ENCODE data around the gene SEC31A. TPM values are rescaled to one million over a fixed set of nuclear protein-coding genes. Genes with fewer than 3 reads are reported as not detected.
A peak's percentile ranks its signal among the peaks of the same experiment; 100 is the strongest.
"Not testable (repeated sequence)": the region's sequence is repeated elsewhere in the genome, so short reads cannot be mapped to it uniquely, and the experiment has no call there.

SEC31A gene
- total and polyA plus RNA-seq, 7 donors, result 67.9 to 197 (median 121) TPM

GRCh38 chr4:82889287-82889686, 1.7 kb downstream of the SEC31A start:
- Histone ChIP-seq H3K9me3 (no peaks in the 10 kb centered on the region), H3K27ac (peak overlapping the region in 2 of 4 donors; percentile 98), H3K4me1 (peaks cover 0 to 56% (median 37%) of the 10 kb centered on the region in 4 donors), H3K4me3 (peak overlapping the region in 2 of 4 donors; percentile 85 to 87), H3K36me3 (peaks cover 0 to 16% (median 6%) of the 10 kb centered on the region in 4 donors), H3K27me3 (no peaks in the 10 kb centered on the region)
- intact Hi-C loops (cut with DNase I), result loop anchor here (10.0 kb wide), 1 partner anchor 54 kb away; no protein-coding TSS in a partner anchor
- 78 to 85% methylated on average over 6 of the region's 6 CpGs for WGBS, 2 donors
- TF ChIP-seq POLR2AphosphoS5 (IDR thresholded peaks at IDR 0.05) (no peak), CTCF (IDR thresholded peaks at IDR 0.05) (no peak), EP300 (IDR thresholded peaks at IDR 0.05) (no peak), POLR2A (IDR thresholded peaks at IDR 0.05) (no peak)
- DNase-seq, result no peak

GRCh38 chr4:82886147-82886942, 4.6 kb downstream of the SEC31A start:
- TF ChIP-seq POLR2A (IDR thresholded peaks at IDR 0.05) (no peak), POLR2AphosphoS5 (IDR thresholded peaks at IDR 0.05) (no peak), CTCF (IDR thresholded peaks at IDR 0.05) (no peak), EP300 (IDR thresholded peaks at IDR 0.05) (no peak)
- intact Hi-C loops (cut with DNase I), result loop anchor here (10.0 kb wide), 1 partner anchor 52 kb away; no protein-coding TSS in a partner anchor
- Histone ChIP-seq H3K4me3 (no peak overlapping the region), H3K36me3 (no peaks in the 10 kb centered on the region), H3K9me3 (no peaks in the 10 kb centered on the region), H3K4me1 (peaks cover 0 to 60% (median 34%) of the 10 kb centered on the region in 4 donors), H3K27ac (peak overlapping the region in 2 of 4 donors; percentile 2 to 3), H3K27me3 (no peaks in the 10 kb centered on the region)
- DNase-seq, result no peak
- 49 to 62% methylated on average over 5 of the region's 5 CpGs for WGBS, 2 donors

GRCh38 chr4:82885410-82885809, 5.5 kb downstream of the SEC31A start:
- no peak overlapping the region for H3K4me3 ChIP-seq
- no peaks in the 10 kb centered on the region for H3K27me3 ChIP-seq
- H3K9me3 ChIP-seq, result no peaks in the 10 kb centered on the region
- H3K27ac ChIP-seq, result no peak overlapping the region
- intact Hi-C loops (cut with DNase I), result loop anchor here (10.0 kb wide), 1 partner anchor 51 kb away; no protein-coding TSS in a partner anchor
- peaks cover 0 to 7% (median under 1%) of the 10 kb centered on the region in 4 donors for H3K36me3 ChIP-seq
- no peak for DNase-seq
- peaks cover 0 to 61% (median 34%) of the 10 kb centered on the region in 4 donors for H3K4me1 ChIP-seq
- no peak for TF ChIP-seq POLR2A (IDR thresholded peaks at IDR 0.05)
- TF ChIP-seq CTCF (IDR thresholded peaks at IDR 0.05), result no peak
- no peak for TF ChIP-seq EP300 (IDR thresholded peaks at IDR 0.05)
- no peak for TF ChIP-seq POLR2AphosphoS5 (IDR thresholded peaks at IDR 0.05)

GRCh38 chr4:82868572-82868971, 22.4 kb downstream of the SEC31A start:
- no peaks in the 10 kb centered on the region for H3K27me3 ChIP-seq
- no peak for TF ChIP-seq EP300 (IDR thresholded peaks at IDR 0.05)
- H3K4me1 ChIP-seq, result peaks cover 0 to 6% (median 3%) of the 10 kb centered on the region in 4 donors
- H3K36me3 ChIP-seq, result peaks cover 23 to 100% (median 53%) of the 10 kb centered on the region in 4 donors
- H3K9me3 ChIP-seq, result no peaks in the 10 kb centered on the region
- no peak overlapping the region for H3K27ac ChIP-seq
- WGBS, 2 donors, result 98% methylated on average over 5 of the region's 5 CpGs
- no peak overlapping the region for H3K4me3 ChIP-seq
- intact Hi-C loops (cut with DNase I), result no loop called here
- DNase-seq, result no peak

GRCh38 chr4:82866706-82867385, 24.1 kb downstream of the SEC31A start:
- Histone ChIP-seq H3K4me1 (peaks cover 0 to 6% (median 3%) of the 10 kb centered on the region in 4 donors), H3K36me3 (peaks cover 20 to 100% (median 60%) of the 10 kb centered on the region in 4 donors), H3K9me3 (no peaks in the 10 kb centered on the region), H3K4me3 (no peak overlapping the region), H3K27ac (peak overlapping the region in 2 of 4 donors; percentile 52 to 53), H3K27me3 (no peaks in the 10 kb centered on the region)
- WGBS, 2 donors, result 82 to 89% methylated on average over 8 of the region's 8 CpGs
- no peak for DNase-seq
- no peak for TF ChIP-seq EP300 (IDR thresholded peaks at IDR 0.05)
- TF ChIP-seq POLR2A (IDR thresholded peaks at IDR 0.05), result no peak
- TF ChIP-seq CTCF (IDR thresholded peaks at IDR 0.05), result no peak
- no peak for TF ChIP-seq POLR2AphosphoS5 (IDR thresholded peaks at IDR 0.05)
- intact Hi-C loops (cut with DNase I), result no loop called here

GRCh38 chr4:82866033-82866432, 24.9 kb downstream of the SEC31A start:
- H3K9me3 ChIP-seq; intact Hi-C loops (cut with DNase I); H3K4me3 ChIP-seq; DNase-seq; H3K4me1 ChIP-seq; H3K27me3 ChIP-seq: not testable (repeated sequence)
- WGBS, 2 donors, result 75 to 76% methylated on average over 6 of the region's 6 CpGs
- Histone ChIP-seq H3K36me3 (peaks cover 18 to 100% (median 52%) of the 10 kb centered on the region in 4 donors), H3K27ac (peak overlapping the region in 3 of 4 donors; percentile 26 to 53 (median 52))

Measured in sigmoid colon (tissue), 7 donors.